Bronchial epithelial cell (primary cell): Measurements from ENCODE around the gene GAK. TPM values are rescaled to one million over a fixed set of nuclear protein-coding genes. Genes with fewer than 3 reads are reported as not detected.

Source experiments
- DNase-seq: peaks from one replicate; pipeline ENCODE4 v3.0.0-alpha.2; 2010; ENCODE audit warnings: low read depth
- FAIRE-seq: peaks from 2 replicates; lab custom pipeline; 2011; peaks lifted over from hg19 to GRCh38; lab: Jason Lieb, UNC
- H3K27me3 ChIP-seq: 2 replicates; pipeline ENCODE4 v1.5.1; 2011; ENCODE audit warnings: low read length; ENCODE audit not compliant: control insufficient read depth, insufficient read depth
- H3K36me3 ChIP-seq: 2 replicates; pipeline ENCODE4 v1.5.1; 2011; ENCODE audit warnings: low read length; ENCODE audit not compliant: control insufficient read depth, insufficient read depth
- H3K4me3 ChIP-seq: 2 replicates; pipeline ENCODE4 v1.5.1; 2011; ENCODE audit warnings: mild to moderate bottlenecking, low read depth, low read length, control low read depth
- total RNA-seq: library from RNA; depleted of rRNA; stranded (reverse); fragments of >200 nt; gene quantifications from 2 replicates; pipeline ENCODE4 v1.2.1, GENCODE V29; 2014
- TF ChIP-seq, protein P1 (sequence below): IDR thresholded peaks from 2 replicates; pipeline ENCODE4 v1.5.1; 2011; ENCODE audit warnings: mild to moderate bottlenecking, moderate library complexity, low read length, control low read depth, inconsistent platforms; ENCODE audit not compliant: insufficient read depth, severe bottlenecking

Gene GAK
- total RNA-seq, 1 donor from 2014 or later: 52.9 TPM

DNA sequence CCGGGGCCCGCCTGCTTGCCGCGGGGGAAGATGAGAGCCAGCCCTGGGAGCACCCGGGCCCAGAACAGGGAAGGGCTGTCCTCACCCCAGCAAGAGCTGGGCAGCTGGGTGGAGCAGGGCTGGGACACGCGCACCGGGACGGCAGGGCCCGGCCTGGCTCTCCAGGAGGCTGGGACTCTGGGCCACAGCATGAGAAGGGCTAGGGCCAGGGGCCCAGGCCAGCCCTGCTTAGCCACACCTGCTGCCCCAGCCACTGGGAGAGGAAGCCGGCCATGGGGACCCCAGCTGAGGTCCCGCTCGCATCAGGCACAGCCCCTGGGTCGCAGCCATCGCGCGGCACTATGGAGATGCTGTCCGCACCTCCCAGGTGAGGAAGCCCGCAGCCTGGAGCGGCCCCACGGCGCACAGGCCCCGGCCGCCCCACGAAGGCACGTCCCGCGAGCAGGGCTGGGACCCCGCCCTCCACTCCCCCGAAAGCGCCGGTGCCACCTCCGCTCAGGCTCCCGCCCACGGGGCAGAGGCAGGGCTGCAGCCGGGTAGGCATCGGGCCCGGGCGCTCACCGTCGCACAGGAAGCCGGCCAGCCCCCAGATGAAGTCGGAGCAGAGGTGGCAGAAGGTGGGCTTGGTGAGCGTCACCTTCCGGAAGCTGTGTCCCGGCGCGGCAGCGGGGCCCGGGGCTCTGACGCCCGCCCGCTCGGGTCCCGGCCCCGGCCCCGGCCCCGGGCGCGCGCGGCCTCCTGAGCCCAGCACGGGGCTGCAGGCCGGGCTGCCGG lies 40.7 kb upstream of the GAK start:
- TF ChIP-seq, protein P1, sequence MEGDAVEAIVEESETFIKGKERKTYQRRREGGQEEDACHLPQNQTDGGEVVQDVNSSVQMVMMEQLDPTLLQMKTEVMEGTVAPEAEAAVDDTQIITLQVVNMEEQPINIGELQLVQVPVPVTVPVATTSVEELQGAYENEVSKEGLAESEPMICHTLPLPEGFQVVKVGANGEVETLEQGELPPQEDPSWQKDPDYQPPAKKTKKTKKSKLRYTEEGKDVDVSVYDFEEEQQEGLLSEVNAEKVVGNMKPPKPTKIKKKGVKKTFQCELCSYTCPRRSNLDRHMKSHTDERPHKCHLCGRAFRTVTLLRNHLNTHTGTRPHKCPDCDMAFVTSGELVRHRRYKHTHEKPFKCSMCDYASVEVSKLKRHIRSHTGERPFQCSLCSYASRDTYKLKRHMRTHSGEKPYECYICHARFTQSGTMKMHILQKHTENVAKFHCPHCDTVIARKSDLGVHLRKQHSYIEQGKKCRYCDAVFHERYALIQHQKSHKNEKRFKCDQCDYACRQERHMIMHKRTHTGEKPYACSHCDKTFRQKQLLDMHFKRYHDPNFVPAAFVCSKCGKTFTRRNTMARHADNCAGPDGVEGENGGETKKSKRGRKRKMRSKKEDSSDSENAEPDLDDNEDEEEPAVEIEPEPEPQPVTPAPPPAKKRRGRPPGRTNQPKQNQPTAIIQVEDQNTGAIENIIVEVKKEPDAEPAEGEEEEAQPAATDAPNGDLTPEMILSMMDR: no peak
- DNase-seq: no peak
- FAIRE-seq: no peak
- no peaks in the 10 kb centered on the region for H3K27me3 ChIP-seq
- H3K36me3 ChIP-seq: peaks cover 3% of the 10 kb centered on the region
- H3K4me3 ChIP-seq: peak overlapping the region; percentile 77

DNA sequence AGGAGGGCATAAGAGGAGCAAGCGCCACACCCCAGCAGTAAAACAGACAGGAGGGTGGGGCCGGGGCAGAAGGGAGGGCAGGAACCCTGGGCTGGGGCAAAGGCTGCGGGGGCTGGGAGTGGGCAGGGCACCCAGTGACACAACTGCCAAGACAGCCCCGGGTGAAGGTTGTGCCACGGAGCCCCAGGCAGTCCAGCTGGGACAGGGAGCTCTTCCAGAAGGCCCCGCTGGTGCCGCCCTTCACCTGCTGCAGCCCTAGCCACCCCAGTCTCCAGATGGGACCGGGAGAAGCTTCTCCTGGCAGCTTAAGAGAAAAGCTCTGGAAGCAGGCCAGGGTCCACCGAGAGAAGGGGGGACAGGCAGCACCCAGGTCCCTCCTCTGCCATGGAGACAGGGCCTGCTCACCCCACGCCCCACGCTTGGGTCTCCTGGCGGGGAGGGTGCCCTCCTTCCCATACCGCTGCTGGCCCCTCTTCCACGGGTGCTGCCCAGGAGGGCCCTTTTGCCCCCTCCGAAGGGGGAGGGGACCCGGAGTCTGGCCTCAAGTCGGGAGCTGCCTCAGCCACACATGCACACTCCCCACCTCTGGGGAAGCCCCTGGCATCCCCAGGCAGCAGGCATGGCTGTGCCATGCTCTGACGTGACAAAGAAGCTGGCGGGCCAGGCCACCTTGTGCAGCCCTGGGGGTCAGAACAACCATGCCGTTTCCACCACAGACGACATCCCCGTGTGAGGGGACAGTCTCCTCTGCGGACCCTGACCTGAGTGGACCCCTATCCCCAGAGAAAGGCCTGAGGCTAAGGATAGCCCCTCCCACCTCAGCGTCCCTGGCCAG lies 39.8 kb upstream of the GAK start:
- TF ChIP-seq, protein P1: no peak
- Histone ChIP-seq H3K36me3 (peaks cover 6% of the 10 kb centered on the region), H3K27me3 (no peaks in the 10 kb centered on the region), H3K4me3 (peak overlapping the region; percentile 77)
- FAIRE-seq: no peak
- no peak for DNase-seq

DNA sequence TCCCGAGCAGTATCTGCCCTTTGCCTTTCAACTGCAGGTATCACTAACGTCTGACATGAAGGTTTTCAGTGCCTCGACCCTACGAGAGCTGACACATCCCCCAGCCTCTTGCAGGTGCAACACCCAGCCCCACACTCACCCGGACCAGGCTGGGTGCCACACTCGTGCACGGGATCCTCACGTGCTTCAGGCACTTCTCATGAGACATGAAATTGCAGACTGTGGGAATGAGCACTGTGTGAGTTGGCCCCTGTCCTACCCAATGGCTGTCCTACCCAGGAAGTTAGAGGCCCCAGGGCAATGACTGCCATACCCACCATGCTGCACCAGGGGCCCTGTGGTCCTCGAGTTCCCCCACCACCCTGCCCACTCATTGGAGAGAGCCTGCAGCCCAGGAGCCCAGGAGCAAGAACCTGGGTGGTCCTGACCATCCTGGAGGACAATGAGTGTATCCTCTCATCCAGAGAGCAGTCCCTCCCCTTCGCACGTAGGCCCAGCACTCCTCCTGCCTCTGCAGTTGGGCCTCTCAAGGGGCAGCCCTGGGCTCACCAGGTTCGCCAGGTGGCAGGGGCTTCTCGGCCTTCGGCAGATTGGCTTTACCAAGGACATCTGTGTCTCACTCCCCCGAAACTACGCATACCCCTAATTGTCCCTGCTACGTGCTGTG lies 38.9 kb upstream of the GAK start:
- FAIRE-seq: no peak
- peaks cover 8% of the 10 kb centered on the region for H3K36me3 ChIP-seq

DNA sequence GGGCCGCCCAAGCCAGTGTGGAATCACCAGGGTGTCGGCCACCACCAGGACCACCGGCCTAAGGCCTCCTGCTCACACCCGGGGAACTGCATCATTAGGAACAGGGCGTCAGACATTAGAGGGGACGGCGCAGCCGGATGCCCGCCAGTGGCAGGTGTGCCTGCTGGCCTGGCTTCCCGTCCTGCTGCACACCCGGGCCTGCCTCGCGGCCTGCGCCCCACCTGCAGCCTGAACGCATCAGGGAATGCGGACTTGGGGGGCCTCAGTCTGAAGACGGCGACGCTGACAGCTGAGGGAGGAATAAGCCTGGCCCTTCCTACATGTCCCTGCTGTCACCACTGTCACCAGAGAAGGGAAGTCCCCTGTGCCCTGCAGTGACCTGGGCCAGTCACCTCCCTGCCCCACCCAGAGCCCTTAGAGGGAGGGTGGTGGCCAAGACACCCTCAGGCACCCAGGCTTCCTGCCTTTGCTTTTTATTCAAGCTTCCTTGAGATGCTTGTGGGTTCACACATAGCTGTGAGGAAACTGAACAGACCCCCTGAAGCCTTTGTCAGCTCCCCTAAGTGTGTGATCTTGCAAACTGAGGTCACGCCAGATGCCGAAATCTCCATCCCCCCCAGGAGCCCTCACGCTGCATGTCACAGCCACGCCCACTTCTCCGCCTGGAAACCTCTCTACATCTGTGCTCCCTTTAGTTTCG lies 38.1 kb upstream of the GAK start:
- Histone ChIP-seq H3K27me3 (no peaks in the 10 kb centered on the region), H3K4me3 (no peak overlapping the region), H3K36me3 (peaks cover 12% of the 10 kb centered on the region)
- TF ChIP-seq, protein P1: no peak
- no peak for DNase-seq
- peak; percentile 52 for FAIRE-seq

More for the DNA sequence above, 38.9 kb upstream of the GAK start:
- Histone ChIP-seq H3K4me3 (no peak overlapping the region), H3K27me3 (no peaks in the 10 kb centered on the region)
- no peak for DNase-seq
- TF ChIP-seq, protein P1: no peak

DNA sequence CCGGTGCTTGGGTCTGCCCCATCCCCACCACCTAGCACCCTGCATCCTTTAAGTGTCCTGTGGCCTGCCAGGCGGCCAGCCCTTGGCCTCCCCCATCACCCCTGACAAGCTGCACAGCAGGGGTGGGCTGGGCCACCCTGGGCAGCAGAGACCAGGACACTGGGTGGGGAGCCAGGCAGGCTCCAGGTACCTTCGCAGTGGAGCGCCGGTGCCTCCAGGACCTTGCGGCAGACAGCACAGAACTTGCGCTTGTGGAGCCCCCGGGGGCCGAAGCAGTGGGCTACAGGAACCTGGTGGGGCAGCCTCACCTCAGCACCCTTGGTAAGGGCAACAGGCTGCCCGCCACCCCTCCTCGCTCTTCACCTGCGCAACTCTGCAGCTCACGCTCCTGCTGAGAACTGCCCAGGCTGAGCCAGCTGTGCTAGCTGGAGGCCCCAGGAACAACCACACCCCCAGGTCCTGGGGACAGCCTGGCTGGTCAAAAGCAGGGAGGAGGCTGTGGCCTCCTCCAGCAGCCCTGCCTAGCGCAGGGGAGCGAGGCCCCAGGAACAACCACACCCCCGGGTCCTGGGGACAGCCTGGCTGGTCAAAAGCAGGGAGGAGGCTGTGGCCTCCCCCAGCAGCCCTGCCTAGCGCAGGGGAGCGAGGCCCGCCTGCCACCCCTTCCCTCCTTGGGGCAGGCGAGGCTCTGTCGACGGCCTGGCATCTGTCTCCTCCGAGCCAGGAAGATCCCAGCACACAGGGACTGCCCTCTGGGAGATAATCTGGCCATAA lies 36.7 kb upstream of the GAK start:
- DNase-seq (no peak), FAIRE-seq (no peak)
- no peak overlapping the region for H3K4me3 ChIP-seq
- TF ChIP-seq, protein P1: no peak
- H3K36me3 ChIP-seq: peaks cover 17% of the 10 kb centered on the region
- H3K27me3 ChIP-seq: no peaks in the 10 kb centered on the region
